Amygdala (tissue), 56 donors: Measurements from ENCODE around the gene NUTM2B.
"Not testable (repeated sequence)": the region's sequence is repeated elsewhere in the genome, so short reads cannot be mapped to it uniquely, and the experiment has no call there.

Source experiments
- DNase-seq, 56 donors: peaks; one replicate each; lab custom pipeline; 2025; lab: John Stamatoyannopoulos, UW

Gene NUTM2B

GRCh38 chr10:79702927-79703326, at the start of gene NUTM2B:
Gene NUTM2B (plus strand): TSS chr10:79703227. CDS start chr10:79703610, 383 bp downstream.
- not testable (repeated sequence) for DNase-seq

GRCh38 chr10:79663287-79663686, 39.7 kb upstream of the NUTM2B start:
- DNase-seq = not testable (repeated sequence)

- DNase-seq = not testable (repeated sequence)
Observed at GRCh38 chr10:79664686-79665085, 38.3 kb upstream of the NUTM2B start.

GRCh38 chr10:79669248-79669788, 33.7 kb upstream of the NUTM2B start:
- DNase-seq = not testable (repeated sequence)

GRCh38 chr10:79674878-79675277, 28.1 kb upstream of the NUTM2B start:
- DNase-seq = not testable (repeated sequence)

- not testable (repeated sequence) for DNase-seq
Observed at GRCh38 chr10:79683026-79683883, 19.8 kb upstream of the NUTM2B start.

GRCh38 chr10:79683884-79684720, 18.9 kb upstream of the NUTM2B start:
- DNase-seq = not testable (repeated sequence)

- not testable (repeated sequence) for DNase-seq
Observed at GRCh38 chr10:79685044-79685685, 17.9 kb upstream of the NUTM2B start.

GRCh38 chr10:79686595-79686994, 16.4 kb upstream of the NUTM2B start:
- DNase-seq = not testable (repeated sequence)

- DNase-seq = not testable (repeated sequence)
Observed at GRCh38 chr10:79687406-79688150, 15.4 kb upstream of the NUTM2B start.

GRCh38 chr10:79688798-79689197, 14.2 kb upstream of the NUTM2B start:
- not testable (repeated sequence) for DNase-seq

GRCh38 chr10:79696596-79696995, 6.4 kb upstream of the NUTM2B start:
- not testable (repeated sequence) for DNase-seq

GRCh38 chr10:79697141-79697540, 5.9 kb upstream of the NUTM2B start:
- not testable (repeated sequence) for DNase-seq

- not testable (repeated sequence) for DNase-seq
Observed at GRCh38 chr10:79700381-79700944, 2.6 kb upstream of the NUTM2B start.

GRCh38 chr10:79707017-79707416, 4.0 kb downstream of the NUTM2B start:
- DNase-seq = not testable (repeated sequence)

GRCh38 chr10:79714976-79715375, 11.9 kb downstream of the NUTM2B start:
- not testable (repeated sequence) for DNase-seq

GRCh38 chr10:79716917-79717579, 14.0 kb downstream of the NUTM2B start:
- not testable (repeated sequence) for DNase-seq

GRCh38 chr10:79720000-79720399, 17.0 kb downstream of the NUTM2B start:
- not testable (repeated sequence) for DNase-seq

- not testable (repeated sequence) for DNase-seq
Observed at GRCh38 chr10:79726620-79727019, 23.6 kb downstream of the NUTM2B start.
